GM19238 (cell line): Measurements from ENCODE around the gene GJA3.

Experiments
- DNase-seq: peaks from one replicate; pipeline ENCODE4 v3.0.0; 2011; ENCODE audit warnings: low spot score; ENCODE audit not compliant: insufficient read length

Gene GJA3

DNA sequence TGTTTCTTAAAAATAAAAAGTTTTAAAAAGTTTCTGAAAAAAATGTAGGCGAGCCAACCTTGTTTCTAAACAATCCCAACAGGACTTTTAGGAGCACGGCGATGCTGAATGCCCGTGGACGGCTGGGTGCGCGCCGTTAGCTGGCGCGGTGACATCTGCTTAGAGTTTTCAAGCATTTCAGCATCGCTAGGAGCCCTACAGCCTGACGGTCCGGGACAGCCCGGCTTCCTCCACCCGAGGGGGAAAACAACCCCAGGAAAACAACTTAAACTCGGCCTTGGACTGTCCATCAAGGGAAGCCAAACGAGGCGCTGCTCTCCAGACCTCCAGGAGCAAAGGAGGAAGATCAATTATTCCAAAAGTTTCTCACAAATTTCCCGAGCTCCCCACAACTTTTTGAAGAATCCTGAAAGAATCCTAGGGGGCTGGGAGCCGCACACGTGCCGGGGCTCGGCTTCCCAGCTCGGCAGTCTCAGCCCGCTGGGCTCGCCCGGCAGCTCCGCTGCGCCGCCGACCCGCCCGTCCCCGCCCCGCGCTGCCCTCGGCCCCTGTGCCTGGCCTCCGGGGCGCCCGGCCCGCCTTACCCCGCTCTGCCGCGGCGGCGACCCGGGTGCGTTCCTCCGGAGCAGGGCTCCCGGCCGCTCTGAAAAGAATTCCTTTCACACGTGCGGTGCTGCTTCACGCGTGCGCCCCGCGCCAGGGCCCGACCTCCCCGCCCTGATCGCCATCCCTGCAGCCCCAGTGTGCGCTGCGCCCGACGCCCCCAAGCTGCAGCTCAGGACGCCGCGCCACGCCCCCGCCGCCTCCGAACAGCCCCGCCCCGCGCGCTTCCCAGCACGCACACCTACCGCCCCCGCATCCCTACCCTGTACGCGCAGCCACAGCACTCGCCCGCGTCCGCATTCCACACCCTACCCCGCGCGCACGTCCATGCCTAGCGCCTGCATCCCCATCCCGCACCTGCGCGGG, at the start of gene GJA3:
TSS of gene GJA3 (minus strand) at position 747 of the 969 bp plus-strand sequence. CDS start 17,764 bp downstream, outside the sequence.
- DNase-seq: peak; percentile 44

DNA sequence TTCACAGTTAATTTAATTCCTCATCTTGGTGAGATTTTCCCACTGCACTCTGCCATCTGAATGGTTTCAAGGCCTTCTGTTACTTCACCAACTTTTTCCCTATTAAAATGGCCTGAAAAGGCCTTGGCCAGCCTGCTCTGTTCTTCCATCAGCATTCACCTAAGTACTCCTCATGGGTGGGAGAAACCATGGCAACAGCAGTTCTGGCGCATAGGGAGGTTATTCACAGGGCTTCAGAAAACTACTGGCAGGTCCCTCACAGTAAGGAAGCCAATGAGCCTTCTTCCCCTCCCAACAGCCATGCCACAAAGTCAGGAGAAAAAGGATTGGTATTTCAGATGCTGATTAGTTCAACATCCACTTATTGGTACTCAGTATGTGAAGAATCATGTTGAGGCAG, 49.1 kb upstream of the GJA3 start:
- DNase-seq: no peak

DNA sequence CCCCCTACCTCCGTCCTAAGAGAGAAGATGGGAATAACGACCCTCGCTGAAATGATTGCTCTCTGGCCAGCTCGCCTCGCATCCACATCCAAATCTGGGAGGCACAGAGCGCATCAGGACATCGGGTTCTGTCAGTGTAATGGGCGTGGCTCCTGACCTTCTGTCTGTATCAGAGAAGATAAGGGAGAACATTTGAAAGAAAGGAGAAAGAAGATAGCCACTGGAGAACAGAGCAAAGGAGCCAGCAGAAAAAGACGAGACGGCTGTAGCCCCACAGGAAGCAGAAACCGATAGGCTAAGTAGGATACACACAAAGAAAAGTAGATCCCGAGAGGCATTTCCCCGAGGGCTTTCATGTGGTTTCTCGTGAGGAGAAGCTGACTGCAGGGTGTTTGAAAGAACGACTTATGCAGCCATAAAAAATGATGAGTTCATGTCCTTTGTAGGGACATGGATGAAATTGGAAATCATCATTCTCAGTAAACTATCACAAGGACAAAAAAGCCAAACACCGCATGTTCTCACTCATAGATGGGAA, 45.9 kb upstream of the GJA3 start:
- no peak for DNase-seq

DNA sequence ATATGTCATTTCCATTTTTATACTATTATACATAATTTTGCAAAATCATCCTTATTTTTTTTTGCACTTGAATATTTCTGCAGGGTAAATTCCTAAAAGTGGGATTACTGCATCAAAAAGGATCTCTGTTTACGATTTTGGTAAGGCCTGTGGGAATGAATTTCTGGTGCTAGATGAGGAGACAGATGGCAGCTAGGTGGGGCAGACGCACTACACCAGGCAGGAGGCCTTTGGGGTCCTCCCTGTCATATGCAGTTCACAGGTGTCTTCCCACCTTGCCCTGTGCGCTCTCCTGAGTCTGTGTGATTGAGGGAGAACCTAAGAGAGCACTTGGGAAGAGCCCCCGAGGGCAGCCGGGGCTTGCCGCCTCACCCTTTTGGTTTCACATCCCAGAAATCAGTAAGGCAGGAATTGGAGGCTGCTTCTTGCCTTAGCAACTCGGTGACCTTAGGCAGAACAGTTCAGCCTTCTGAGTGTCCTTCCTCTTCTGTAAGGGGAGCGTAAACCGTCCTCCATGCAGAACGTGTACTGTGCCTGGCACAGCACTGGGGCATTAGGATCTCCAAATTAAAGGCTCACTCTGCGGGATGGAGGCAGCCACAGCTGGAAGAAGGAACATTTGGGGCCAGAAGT, 45.3 kb upstream of the GJA3 start:
- no peak for DNase-seq

DNA sequence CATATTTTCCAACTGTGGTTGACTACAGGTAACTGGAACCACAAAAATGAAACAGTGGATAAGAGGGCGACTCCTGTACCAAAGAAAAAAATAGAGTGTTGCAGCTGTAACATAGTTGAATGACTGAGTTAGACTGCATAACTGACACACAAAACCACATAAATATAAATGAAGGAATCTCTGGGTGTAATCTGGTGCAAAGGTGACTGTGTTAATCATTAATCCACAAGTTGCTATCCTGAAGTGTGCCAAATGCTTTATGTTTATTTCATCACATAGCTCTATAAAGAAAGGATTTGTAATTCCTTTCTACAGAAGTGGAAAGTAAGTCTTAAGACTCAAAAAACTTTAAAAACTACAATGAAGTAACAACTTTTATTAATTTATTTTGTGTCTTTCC, 37.9 kb upstream of the GJA3 start:
- no peak for DNase-seq

DNA sequence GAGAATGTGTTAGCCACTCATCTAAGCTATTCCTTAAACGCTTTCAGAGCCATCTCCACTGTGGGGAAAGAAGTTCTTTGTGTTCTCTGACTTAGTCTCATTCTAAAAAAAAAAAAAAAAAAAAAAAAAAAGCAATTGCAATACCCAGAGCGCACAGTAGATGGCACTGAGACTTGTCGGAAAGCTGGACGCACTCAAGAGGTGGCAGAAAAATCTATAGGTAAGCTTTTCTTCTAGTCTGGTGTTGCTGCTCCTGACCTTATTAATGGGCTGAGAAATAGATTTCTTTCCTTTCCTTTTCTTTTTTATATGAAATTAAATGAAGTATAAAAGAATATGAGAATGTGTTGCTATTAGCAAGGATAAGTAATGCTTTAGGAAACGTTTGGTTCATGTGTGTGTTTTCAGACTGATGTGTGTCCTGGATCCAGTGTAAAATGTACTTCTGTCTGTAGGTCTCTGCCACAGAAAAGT, 36.5 kb upstream of the GJA3 start:
- no peak for DNase-seq

DNA sequence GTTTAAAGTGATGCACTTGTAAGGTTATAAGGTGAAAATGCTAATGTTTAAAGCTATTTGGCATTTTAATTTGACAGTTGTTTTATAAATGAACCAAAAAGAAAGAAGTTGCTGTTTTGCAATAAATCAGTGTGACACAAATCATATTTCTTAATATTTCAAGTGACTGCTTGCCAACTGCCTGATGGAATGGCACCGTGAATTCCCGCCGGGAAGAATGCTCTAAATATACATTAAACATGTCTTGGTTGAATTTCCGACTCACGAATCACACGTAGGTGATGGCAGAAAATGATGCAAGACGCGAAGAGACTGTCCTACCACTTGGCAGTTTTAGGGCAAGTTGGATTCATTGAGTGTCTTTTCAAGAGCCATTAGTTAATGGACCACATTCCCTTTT, 34.9 kb upstream of the GJA3 start:
- no peak for DNase-seq

DNA sequence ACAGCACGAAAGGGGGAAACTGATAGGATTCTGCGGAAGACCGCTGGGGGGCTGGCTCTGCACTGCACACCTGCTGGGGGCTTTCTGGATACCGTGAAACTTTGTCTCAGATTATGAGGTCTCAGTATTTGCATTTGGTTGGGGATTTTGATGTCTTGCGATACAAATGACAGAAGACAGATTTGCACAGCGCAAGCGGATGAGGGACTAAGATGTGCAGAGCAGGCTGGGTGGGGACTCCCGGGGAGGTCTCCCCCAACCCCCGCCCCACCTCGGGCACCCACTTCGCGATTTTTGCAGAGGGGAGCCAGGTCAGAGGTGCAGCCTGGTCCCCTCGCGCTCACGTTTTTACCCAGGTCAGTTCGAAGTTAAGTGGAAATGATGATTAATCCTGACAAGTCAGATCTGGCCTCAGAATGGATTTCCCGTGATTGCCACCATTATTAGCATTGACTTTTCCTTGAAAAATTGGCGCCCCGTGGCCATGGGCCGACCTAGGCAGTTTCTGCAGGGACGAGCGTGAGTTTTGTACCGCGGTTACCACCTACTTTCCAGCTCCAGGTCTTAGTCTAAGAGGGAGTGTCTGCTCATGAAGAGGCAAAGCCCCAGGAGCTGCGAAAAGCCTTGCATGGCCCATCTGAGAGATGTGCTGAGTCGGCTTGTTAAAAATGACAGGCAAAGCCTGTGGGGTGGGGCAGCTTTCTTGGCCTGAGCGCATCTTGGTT, 33.2 kb upstream of the GJA3 start:
- no peak for DNase-seq

DNA sequence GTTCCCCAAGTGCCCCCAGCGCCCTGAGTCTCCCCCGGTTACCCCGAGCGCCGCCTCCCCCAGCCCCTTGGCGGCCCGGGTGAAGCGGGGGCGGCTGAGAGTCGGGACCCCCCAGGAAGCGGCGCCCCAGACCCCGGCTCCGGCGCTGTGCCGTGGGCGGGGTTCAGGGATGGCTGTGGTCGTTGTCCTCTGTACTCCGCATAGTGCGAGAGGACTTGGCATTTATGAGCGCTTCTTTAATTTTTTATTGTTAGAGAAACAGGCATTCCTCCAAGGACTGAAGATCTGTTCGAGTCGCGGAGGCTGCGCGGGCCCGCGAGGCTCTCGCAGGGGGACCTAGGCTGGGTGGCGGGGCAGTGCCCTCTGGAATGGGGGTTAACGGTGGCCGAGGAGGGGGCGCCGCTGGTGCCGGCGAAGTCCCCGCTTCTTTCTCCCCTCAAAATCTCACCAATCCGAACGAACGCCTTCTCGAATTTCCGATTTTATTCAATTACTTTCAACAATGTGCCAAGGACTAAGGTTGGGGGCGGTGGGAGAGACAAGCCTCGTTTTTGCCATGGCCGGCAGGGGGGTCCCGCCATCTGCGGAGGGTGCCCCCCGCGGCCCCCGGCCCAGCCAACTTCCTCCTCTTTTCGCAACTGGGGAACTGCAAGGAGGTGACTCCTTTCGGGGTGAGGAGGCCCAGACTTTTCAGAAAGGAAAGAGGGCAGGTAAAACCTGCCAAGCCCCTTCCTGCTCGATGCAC, 32.5 kb upstream of the GJA3 start:
- no peak for DNase-seq

DNA sequence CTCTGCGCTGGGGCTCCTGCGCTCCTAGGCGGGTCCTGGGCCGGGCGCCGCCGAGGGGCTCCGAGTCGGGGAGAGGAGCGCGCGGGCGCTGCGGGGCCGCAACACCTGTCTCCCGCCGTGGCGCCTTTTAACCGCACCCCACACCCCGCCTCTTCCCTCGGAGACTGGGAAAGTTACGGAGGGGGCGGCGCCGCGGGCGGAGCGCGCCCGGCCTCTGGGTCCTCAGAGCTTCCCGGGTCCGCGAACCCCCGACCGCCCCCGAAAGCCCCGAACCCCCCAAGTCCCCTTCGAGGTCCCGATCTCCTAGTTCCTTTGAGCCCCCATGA, 31.9 kb upstream of the GJA3 start, which contains the start of gene GJB2:
TSS of gene GJB2 (minus strand) at position 103 of the 326 bp plus-strand sequence. CDS start 3,357 bp downstream, outside the sequence.
- no peak for DNase-seq

DNA sequence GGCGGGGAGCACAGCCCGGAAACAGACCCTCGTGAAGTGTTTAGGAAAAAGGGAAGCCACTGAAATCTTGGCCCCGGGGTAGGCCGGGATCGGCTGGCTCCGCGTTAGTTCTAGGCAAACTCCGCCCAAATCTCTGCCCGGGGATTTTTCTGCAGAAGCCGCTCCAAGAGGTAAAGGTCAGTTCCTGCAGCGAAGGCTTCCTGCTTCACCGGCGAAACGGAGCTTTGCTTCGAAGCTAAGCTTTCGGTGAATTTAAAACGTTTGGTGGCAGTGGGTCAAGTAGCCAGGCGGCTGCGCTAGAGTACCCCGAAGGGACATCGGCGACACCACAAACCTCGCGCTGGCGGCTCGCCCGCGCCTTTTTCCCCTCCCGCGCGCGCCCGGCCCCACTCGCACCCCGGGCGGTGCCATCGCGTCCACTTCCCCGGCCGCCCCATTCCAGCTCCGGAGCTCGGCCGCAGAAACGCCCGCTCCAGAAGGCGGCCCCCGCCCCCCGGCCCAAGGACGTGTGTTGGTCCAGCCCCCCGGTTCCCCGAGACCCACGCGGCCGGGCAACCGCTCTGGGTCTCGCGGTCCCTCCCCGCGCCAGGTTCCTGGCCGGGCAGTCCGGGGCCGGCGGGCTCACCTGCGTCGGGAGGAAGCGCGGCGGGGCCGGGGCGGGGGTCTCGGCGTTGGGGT, 31.4 kb upstream of the GJA3 start:
- no peak for DNase-seq

DNA sequence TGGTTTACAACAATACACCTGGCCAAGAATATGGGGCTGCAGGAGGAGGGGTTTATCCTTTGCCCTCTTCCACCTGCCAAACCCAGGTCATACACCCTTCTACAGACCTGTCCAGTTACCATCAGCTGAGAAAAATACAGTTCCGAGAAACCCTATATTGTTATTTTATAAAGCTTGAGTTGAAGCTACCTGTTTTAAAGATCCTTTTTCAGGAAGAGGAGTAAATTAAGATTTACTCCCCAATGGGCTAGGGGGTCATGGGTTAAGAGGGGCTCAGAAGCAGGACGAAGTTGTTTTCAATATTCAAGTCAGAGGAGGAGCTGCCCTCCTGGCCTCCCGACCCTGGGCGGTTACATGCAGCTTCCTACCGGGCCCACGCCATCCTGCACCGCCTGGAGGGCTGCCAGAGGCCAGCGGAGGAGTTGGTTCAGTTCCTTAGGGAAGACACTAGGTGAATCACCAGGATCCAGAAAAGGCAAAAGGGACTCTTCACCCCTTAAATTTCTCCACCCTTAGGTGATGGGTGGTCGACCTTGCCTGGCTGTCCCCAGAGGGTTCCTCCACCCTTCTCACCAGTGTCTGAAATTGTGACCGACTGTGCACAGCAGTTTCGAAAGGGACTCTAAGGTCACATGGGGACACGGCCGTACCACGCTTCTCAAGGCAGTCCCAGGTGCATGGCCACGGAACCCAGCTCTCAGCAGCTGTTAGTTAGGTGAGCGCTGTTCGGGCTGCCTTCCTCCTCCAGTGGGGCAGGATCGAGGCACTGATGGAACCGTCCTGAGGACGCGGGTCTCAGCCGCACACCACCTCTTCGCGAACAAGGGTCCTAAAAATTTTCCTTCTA, 30.7 kb upstream of the GJA3 start:
- DNase-seq: no peak

DNA sequence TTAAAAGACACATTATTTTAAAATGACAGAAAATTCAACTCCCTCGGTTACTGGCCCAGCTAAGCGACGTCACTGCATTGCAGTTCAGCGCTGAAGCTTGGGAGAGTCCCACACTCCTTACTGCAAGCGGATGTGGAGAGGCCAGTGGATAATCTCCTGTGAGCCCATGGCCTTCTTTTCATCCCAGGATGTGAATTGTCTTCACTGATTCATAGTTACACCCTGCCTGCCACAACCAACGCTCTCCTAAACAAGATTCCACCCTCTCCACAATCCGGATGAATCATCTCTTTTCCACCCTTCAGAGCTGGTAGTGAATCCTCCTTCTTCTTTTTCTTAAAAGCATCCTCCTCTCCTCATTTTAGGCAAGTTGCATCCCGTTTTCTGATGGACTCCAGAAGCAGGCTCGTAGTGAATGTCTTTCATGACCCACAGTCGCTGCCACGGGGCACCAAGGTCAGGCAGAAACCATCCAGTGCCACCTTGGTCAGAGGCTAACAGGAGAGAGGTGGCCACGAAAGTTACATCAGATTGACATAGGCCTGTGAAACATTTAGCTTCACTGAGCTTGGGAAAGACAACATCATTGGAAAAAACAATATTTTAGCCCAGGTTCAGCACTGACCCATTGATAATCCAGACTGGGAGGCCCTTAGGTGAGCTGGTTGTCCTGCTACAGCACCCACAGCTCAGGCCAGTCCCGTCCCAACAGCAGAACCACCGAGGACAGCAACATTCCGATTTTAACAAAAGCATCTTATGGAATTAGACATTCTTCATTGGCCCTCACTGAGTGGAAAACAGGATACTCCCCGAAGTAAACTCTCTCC, 29.8 kb upstream of the GJA3 start:
- no peak for DNase-seq

DNA sequence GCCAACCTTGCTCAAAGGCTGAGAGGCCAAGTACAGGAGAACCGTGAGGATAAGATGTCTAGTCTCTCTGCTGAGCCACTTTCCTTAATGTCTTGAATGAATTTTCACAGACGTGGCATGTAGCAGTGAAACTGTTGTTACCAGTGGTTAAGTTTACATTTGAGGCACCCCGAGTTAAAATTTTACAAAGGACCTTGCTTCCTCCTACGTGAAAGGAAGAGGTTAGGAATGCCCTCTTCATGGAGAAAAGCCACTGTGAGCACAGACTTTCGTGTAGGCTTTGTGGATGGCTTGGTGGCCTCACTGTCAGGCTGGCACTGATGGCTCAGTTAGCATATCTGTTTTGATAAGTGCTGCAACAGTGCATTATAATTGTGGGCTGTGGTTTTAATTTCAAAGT, 29.2 kb upstream of the GJA3 start:
- DNase-seq: no peak

DNA sequence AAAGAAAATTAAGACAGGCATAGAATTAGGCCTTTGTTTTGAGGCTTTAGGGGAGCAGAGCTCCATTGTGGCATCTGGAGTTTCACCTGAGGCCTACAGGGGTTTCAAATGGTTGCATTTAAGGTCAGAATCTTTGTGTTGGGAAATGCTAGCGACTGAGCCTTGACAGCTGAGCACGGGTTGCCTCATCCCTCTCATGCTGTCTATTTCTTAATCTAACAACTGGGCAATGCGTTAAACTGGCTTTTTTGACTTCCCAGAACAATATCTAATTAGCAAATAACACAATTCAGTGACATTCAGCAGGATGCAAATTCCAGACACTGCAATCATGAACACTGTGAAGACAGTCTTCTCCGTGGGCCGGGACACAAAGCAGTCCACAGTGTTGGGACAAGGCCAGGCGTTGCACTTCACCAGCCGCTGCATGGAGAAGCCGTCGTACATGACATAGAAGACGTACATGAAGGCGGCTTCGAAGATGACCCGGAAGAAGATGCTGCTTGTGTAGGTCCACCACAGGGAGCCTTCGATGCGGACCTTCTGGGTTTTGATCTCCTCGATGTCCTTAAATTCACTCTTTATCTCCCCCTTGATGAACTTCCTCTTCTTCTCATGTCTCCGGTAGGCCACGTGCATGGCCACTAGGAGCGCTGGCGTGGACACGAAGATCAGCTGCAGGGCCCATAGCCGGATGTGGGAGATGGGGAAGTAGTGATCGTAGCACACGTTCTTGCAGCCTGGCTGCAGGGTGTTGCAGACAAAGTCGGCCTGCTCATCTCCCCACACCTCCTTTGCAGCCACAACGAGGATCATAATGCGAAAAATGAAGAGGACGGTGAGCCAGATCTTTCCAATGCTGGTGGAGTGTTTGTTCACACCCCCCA, 28.1 kb upstream of the GJA3 start:
- no peak for DNase-seq

DNA sequence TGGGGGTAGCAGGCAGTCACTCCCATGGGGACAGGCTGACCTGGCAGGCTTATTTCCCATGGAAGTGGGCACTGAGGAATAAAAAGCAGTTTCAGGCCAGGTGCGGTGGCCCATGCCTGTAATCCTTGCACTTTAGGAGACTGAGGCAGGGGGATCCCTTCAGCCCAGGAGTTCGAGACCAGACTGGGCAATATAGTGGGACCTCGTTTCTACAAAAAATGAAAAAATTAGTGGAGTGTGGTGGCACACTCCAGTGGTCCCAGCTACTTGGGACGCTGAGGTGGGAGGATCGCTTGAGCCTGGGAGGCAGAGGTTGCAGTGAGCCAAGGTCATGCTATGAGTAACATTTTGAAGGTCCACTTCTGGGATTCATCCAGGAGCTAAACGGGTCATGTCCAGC, 25.9 kb upstream of the GJA3 start:
- DNase-seq: no peak

DNA sequence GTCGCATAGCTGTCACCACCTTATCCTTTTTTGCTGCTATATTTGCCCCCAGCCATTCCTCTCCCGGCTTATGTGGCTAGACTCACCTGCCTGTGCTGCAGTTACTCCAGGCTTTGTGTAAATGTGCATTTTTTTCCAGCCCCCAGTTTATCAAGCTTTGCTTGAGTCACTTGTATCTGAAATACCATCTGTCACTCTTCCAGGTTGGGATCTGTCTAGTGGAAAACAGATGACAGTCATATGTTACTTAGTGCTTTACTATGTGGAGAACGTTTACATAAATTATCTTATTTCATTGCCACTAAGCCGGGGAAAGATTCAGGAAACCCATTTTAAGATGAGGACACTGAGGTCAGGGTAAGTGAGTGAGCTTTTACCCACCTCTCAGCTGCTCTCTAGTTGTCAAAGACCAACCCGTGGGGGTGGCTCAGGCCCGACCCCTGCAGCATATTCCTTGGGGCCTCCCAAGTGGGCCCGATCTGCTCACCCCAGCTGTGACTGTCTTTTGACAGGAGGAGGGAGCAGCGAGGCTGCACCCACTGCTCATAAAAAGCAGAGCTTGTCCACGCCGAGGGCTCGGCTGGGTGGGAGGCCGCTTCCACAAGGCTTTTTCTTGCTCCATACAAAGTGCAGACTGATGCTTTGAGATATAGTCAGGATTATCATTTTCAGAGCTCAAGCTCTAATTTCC, 24.7 kb upstream of the GJA3 start:
- no peak for DNase-seq
